HepG2 (cell line): ENCODE data around the gene PDE4D. TPM values are rescaled to one million over a fixed set of nuclear protein-coding genes. Genes with fewer than 3 reads are reported as not detected.

ENCODE experiments used
- ATAC-seq: fragments of 200-7000 bp; cut with Tn5 transposase; 3 replicates; pipeline ENCODE4 v1.9.1; 2020; ENCODE audit warnings: mild to moderate bottlenecking, moderate library complexity
- BruUV-seq: library from RNA; stranded (reverse); fragments of 400-500 nt; replicated peaks from 2 replicates; lab custom pipeline; 2021; lab: Mats Ljungman, UMichigan
- CTCF ChIA-PET: fragments of 300-600 bp; formaldehyde crosslinking; extraction: SDS; loops from one replicate; lab custom pipeline; 2021; ENCODE audit warnings: low total read pairs, inconsistent platforms, low intra/inter-chr PET ratio; lab: Yijun Ruan, JAX
- POLR2A ChIA-PET: fragments of 350-600 bp; sonication (Branson Sonifier 250); formaldehyde crosslinking; loops from one replicate; lab custom pipeline; 2020; ENCODE audit warnings: antibody characterized with exemption, inconsistent platforms; lab: Yijun Ruan, JAX
- DNase-seq: peaks from one replicate; pipeline ENCODE4 v3.0.0-alpha.2; 2015; ENCODE audit warnings: low spot score
- FAIRE-seq: peaks from 3 replicates; lab custom pipeline; 2011; peaks lifted over from hg19 to GRCh38; lab: Jason Lieb, UNC
- H2AFZ ChIP-seq: one replicate; pipeline ENCODE4 v1.6.1; 2011; ENCODE audit warnings: low read length, inconsistent platforms
- H3K27ac ChIP-seq: fragments of 300-600 bp; 3 replicates; pipeline ENCODE4 v1.8.0; 2011; ENCODE audit warnings: mixed run types, mild to moderate bottlenecking, mixed read lengths, low read length, inconsistent platforms; ENCODE audit not compliant: insufficient read depth; ENCODE audit errors: extremely low read length
- H3K27me3 ChIP-seq, 2 experiments: fragments of 200-600 bp in 1 of 2; 2 replicates in 1 of 2; 3 replicates in 1 of 2; pipeline versions ENCODE4 v1.6.0 to v1.8.0; 2011; ENCODE audit warnings: low read length in 2 of 2, mild to moderate bottlenecking in 2 of 2, moderate library complexity in 2 of 2, inconsistent platforms in 1 of 2; ENCODE audit not compliant: insufficient read depth in 2 of 2, control insufficient read depth in 1 of 2
- H3K36me3 ChIP-seq, 2 experiments: fragments of 200-600 bp in 1 of 2; replicated peaks in 1 of 2; 2 replicates in 1 of 2; 3 replicates in 1 of 2; pipeline versions ENCODE4 v1.5.1 to v1.8.0; 2011; ENCODE audit warnings: low read length in 2 of 2, inconsistent platforms in 1 of 2; ENCODE audit not compliant: insufficient read depth in 2 of 2, control insufficient read depth in 1 of 2
- H3K4me1 ChIP-seq: 2 replicates; pipeline ENCODE4 v1.5.1; 2012; ENCODE audit warnings: low read length, inconsistent platforms; ENCODE audit not compliant: insufficient read depth
- H3K4me2 ChIP-seq: 2 replicates; pipeline ENCODE4 v1.6.0; 2011; ENCODE audit warnings: low read depth, low read length, inconsistent platforms
- H3K4me3 ChIP-seq, 3 experiments: fragments of 200-600 bp in 1 of 3; sonication (generic), shearing (Covaris generic) in 1 of 3; replicated peaks in 1 of 3; 2 replicates each; pipeline ENCODE4 v1.5.1; 2011 to 2016; ENCODE audit warnings: low read length in 3 of 3, inconsistent platforms in 2 of 3, low read depth in 2 of 3, mild to moderate bottlenecking in 2 of 3, control low read depth in 1 of 3, mixed read lengths in 1 of 3; ENCODE audit not compliant: insufficient read depth in 1 of 3
- H3K79me2 ChIP-seq: one replicate; pipeline ENCODE4 v1.6.1; 2011; ENCODE audit warnings: low read length, inconsistent platforms; ENCODE audit not compliant: insufficient read depth
- H3K9ac ChIP-seq: 2 replicates; pipeline ENCODE4 v1.6.0; 2011; ENCODE audit warnings: mild to moderate bottlenecking, low read depth, low read length, inconsistent platforms; ENCODE audit not compliant: insufficient read depth
- H3K9me3 ChIP-seq: 2 replicates; pipeline ENCODE4 v1.5.1; 2012; ENCODE audit warnings: mild to moderate bottlenecking, low read length
- H4K20me1 ChIP-seq: 2 replicates; pipeline ENCODE4 v1.6.0; 2011; ENCODE audit warnings: inconsistent platforms, mild to moderate bottlenecking, low read length, moderate library complexity; ENCODE audit not compliant: insufficient read depth
- IRF2 ChIP-seq: IDR thresholded peaks from 2 replicates; pipeline ENCODE4 v1.6.1; 2018; ENCODE audit warnings: missing genetic modification reagents, missing compliant biosample characterization
- KDM1A ChIP-seq: IDR thresholded peaks from 2 replicates; pipeline ENCODE4 v1.6.1; 2016; ENCODE audit warnings: missing compliant biosample characterization
- NONO ChIP-seq, 2 experiments: fragments of 450-650 bp in 1 of 2; sonication (generic) in 1 of 2; formaldehyde crosslinking in 1 of 2; IDR thresholded peaks in 1 of 2; conservative IDR thresholded peaks in 1 of 2; 2 replicates each; pipeline versions ENCODE4 v1.6.1 to v1.8.0; 2017 to 2022; ENCODE audit warnings: mild to moderate bottlenecking in 1 of 2, missing genetic modification reagents in 1 of 2, moderate library complexity in 1 of 2
- RBM39 ChIP-seq: fragments of 200-400 bp; formaldehyde crosslinking; IDR thresholded peaks from one replicate; pipeline ENCODE4 v1.6.1; 2018; ENCODE audit warnings: antibody characterized with exemption, mild to moderate bottlenecking, low read depth, low read length; ENCODE audit not compliant: poor library complexity, severe bottlenecking
- ZNF605 ChIP-seq: sonication (generic); formaldehyde crosslinking; IDR thresholded peaks from 2 replicates; pipeline ENCODE4 v1.8.0; 2022; ENCODE audit warnings: mild to moderate bottlenecking, missing genetic modification reagents
- ZNF672 ChIP-seq: sonication (generic); formaldehyde crosslinking; IDR thresholded peaks from 2 replicates; pipeline ENCODE4 v1.8.1; 2022; ENCODE audit warnings: missing genetic modification reagents
- ZNF776 ChIP-seq: sonication (generic); formaldehyde crosslinking; IDR thresholded peaks from 2 replicates; pipeline ENCODE4 v1.4.0; 2020; ENCODE audit warnings: mild to moderate bottlenecking, missing genetic modification reagents
- ZZZ3 ChIP-seq: sonication (generic); formaldehyde crosslinking; IDR thresholded peaks from 2 replicates; pipeline ENCODE4 v1.4.0; 2020; ENCODE audit warnings: missing genetic modification reagents, mild to moderate bottlenecking, borderline replicate concordance
- WGBS: methylation state at CpG from one replicate; pipeline ENCODE4 v1.1.6; 2017; ENCODE audit warnings: low lambda C conversion rate; 5-methylcytosine and 5-hydroxymethylcytosine counted together
- in situ Hi-C: cut with HindIII; loops from 2 replicates; pipeline ENCODE4 v1.10.0; 2017; ENCODE audit warnings: low pct_unique_long_range_greater_than_20kb; ENCODE audit not compliant: extremely low pct_ligation_motif_present
- intact Hi-C: fragments of 100-400 bp; cut with micrococcal nuclease; formaldehyde crosslinking; loops from one replicate; pipeline ENCODE4 v1.10.0; 2022; ENCODE audit not compliant: unreplicated experiment
- polyA plus RNA-seq, 8 experiments: library from polyadenylated mRNA; depleted of rRNA in 3 of 8; stranded (reverse) in 7 of 8; unstranded in 1 of 8; fragments of >200 nt; fragmentation: Illumina TruSeq in 4 of 8; extraction: Trizol in 4 of 8; gene quantifications; 2 replicates each; pipeline versions ENCODE4 v1.2.1 to v1.2.3, GENCODE V29; 2011 to 2016; ENCODE audit warnings: low read depth in 4 of 8, missing spikeins in 1 of 8, mixed read lengths in 1 of 8; ENCODE audit not compliant: insufficient read depth in 1 of 8
- total RNA-seq, 5 experiments: library from RNA; depleted of rRNA; stranded (reverse); fragments of >200 nt; fragmentation: Illumina TruSeq; extraction: Trizol; gene quantifications; 2 replicates each; pipeline ENCODE4 v1.2.3, GENCODE V29; 2016; ENCODE audit warnings: low read depth in 1 of 5
- TF ChIP-seq, protein P1 (sequence below): IDR thresholded peaks from 2 replicates; pipeline ENCODE4 v1.6.1; 2016; ENCODE audit warnings: missing compliant biosample characterization, missing genetic modification reagents, borderline replicate concordance
- TF ChIP-seq, protein P2 (sequence below): sonication (generic); formaldehyde crosslinking; IDR thresholded peaks from 2 replicates; pipeline ENCODE4 v1.4.0; 2020; ENCODE audit warnings: missing genetic modification reagents, mild to moderate bottlenecking, borderline replicate concordance
- TF ChIP-seq, protein P3 (sequence below): sonication (generic); formaldehyde crosslinking; IDR thresholded peaks from 2 replicates; pipeline ENCODE4 v1.8.0; 2022; ENCODE audit warnings: missing genetic modification reagents, mild to moderate bottlenecking, moderate library complexity, borderline replicate concordance

PDE4D gene
- total and polyA plus RNA-seq, 2 of the 13 experiments (the other 11 are each of a cell fraction or from before 2014, with no cell fraction given), result 7.0 to 12.2 TPM

DNA sequence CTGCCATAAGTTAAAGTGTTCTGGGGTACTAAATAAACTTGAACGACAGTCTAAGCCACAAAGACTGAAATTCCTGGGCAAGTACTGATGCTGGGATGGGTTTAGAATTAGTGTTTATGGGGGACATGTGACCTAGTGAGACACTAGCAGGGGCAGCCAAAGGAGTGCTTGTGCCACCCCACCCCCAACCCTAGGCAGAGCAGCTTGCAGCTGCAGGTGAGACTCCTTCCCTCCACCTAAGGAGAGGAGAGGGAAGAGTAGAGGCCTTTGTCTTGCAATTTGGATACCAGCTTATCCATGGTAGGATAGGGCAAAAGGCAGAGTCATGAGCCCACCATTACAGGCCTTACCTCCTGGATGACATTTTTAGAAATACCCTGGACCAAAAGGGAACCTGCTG is 28.7 kb upstream of the PDE4D start:
- no peak for ATAC-seq
- DNase-seq, result no peak
- no peaks in the 10 kb centered on the region for H3K36me3 ChIP-seq
- no peaks in the 10 kb centered on the region for H3K4me1 ChIP-seq
- no peaks in the 10 kb centered on the region for H3K27me3 ChIP-seq
- H3K27ac ChIP-seq, result no peak overlapping the region
- H3K4me3 ChIP-seq, result no peak overlapping the region
- no peak overlapping the region for H2AFZ ChIP-seq
- H3K9me3 ChIP-seq, result no peaks in the 10 kb centered on the region
- no peak overlapping the region for H3K9ac ChIP-seq
- intact Hi-C loops (no loop called here), in situ Hi-C loops (no loop called here)
- H3K79me2 ChIP-seq, result no peaks in the 10 kb centered on the region
- BruUV-seq, result no TSS peak
- no CpG with 5 or more reads among the region's 1 CpG for WGBS
- TF ChIP-seq IRF2, result no peak
- TF ChIP-seq, protein P1, sequence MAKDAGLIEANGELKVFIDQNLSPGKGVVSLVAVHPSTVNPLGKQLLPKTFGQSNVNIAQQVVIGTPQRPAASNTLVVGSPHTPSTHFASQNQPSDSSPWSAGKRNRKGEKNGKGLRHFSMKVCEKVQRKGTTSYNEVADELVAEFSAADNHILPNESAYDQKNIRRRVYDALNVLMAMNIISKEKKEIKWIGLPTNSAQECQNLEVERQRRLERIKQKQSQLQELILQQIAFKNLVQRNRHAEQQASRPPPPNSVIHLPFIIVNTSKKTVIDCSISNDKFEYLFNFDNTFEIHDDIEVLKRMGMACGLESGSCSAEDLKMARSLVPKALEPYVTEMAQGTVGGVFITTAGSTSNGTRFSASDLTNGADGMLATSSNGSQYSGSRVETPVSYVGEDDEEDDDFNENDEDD (CRISPR knock-in tag), result no peak
- TF ChIP-seq ZZZ3, result no peak
- TF ChIP-seq ZNF605 (CRISPR knock-in tag), result no peak
- TF ChIP-seq, protein P2, sequence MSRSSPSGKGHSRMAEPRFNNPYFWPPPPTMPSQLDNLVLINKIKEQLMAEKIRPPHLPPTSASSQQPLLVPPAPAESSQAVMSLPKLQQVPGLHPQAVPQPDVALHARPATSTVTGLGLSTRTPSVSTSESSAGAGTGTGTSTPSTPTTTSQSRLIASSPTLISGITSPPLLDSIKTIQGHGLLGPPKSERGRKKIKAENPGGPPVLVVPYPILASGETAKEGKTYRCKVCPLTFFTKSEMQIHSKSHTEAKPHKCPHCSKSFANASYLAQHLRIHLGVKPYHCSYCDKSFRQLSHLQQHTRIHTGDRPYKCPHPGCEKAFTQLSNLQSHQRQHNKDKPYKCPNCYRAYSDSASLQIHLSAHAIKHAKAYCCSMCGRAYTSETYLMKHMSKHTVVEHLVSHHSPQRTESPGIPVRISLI (CRISPR knock-in tag), result no peak
- no peak for TF ChIP-seq NONO (IDR thresholded peaks at IDR 0.05)
- TF ChIP-seq NONO (CRISPR knock-in tag; conservative IDR thresholded peaks at IDR 0.05), result no peak
- no peak for TF ChIP-seq RBM39
- TF ChIP-seq KDM1A (CRISPR knock-in tag), result no peak
- no peak for TF ChIP-seq ZNF672 (CRISPR knock-in tag)
- no peak for TF ChIP-seq ZNF776 (CRISPR knock-in tag)
- TF ChIP-seq, protein P3, sequence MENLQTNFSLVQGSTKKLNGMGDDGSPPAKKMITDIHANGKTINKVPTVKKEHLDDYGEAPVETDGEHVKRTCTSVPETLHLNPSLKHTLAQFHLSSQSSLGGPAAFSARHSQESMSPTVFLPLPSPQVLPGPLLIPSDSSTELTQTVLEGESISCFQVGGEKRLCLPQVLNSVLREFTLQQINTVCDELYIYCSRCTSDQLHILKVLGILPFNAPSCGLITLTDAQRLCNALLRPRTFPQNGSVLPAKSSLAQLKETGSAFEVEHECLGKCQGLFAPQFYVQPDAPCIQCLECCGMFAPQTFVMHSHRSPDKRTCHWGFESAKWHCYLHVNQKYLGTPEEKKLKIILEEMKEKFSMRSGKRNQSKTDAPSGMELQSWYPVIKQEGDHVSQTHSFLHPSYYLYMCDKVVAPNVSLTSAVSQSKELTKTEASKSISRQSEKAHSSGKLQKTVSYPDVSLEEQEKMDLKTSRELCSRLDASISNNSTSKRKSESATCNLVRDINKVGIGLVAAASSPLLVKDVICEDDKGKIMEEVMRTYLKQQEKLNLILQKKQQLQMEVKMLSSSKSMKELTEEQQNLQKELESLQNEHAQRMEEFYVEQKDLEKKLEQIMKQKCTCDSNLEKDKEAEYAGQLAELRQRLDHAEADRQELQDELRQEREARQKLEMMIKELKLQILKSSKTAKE, result no peak
- no peak for FAIRE-seq
- CTCF ChIA-PET, result no interaction called here
- POLR2A ChIA-PET, result no interaction called here
- no peak overlapping the region for H3K4me2 ChIP-seq
- no peaks in the 10 kb centered on the region for H4K20me1 ChIP-seq
